Stimulated activated CD8-positive, alpha-beta memory T cell treated with anti-CD3 and anti-CD28 coated beads, Interleukin-4, amount 100 ng/mL, for 48 hours (primary cell): Measurements from ENCODE around the gene PRDM16.

Source experiments
- DNase-seq: peaks from one replicate; pipeline ENCODE4 v3.0.0-alpha.2; 2020

Gene PRDM16

DNA sequence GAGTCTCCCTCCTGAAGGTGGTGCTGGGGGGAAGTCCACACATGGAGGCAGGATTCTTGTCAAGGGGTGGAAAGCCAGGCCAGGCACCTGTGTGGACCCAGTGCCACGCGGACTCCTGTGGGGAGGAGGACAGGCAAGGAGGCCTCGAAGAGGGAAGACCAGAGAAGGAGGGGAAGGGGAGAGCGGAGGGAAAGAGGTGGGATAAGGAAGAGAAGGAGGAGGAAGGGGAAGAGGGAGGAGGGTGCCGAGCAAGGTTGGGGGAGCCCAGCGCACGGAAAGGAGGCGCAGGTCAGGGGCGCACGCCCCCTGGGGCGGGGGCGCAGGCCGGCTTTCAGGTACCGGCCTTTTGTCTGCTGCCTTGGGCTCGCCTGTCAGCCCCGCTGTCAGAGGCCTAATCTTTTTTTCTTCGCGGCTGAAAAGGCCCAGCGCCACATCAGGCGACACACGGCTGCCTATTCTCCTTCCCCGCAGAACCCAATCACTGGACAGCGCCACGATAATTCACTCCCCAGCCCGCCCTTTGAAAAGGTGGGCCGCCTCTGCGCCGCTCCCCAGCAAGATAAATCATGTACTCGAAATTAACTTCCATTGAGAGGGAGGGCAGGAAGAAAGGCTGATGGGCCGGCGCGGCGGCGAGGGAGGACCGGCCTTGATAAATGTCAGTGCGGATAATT lies 42.5 kb downstream of the PRDM16 start:
- DNase-seq = no peak

- DNase-seq = no peak
Observed at GRCh38 chr1:3112526-3112925, 43.5 kb downstream of the PRDM16 start.

DNA sequence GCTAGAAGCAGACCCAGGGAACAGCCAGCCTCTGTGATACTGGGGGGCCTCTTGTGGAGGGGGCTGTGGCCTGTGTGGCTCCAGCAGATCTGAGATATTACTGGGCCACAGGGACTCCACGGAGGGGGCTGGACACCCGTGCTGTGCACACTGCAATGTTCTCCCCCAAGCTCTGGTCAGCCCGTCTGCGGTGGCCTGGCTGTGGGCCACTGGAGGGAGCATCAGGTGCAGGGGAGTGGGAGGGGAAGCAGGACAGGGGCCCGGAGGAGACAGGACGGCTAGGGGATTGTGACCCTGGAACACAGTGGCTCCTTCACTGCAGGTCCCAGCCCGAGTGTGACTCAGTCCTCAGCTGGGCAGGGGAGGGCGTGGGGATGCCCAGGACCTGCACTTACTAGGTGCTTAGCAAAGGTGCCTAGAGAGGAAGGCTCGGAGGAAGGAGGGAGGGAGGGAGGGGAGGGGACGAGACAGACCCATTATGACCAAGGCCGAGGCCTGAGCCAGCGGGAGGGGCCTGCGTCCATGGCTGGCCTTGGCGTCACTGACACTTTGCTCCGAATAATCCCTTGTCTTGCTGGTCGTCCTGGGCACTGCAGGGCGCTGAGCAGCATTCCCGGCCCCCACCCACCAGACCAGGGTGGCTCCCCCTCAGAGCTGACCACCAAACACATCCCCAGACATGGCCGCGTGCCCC lies 44.2 kb downstream of the PRDM16 start:
- DNase-seq = no peak

DNA sequence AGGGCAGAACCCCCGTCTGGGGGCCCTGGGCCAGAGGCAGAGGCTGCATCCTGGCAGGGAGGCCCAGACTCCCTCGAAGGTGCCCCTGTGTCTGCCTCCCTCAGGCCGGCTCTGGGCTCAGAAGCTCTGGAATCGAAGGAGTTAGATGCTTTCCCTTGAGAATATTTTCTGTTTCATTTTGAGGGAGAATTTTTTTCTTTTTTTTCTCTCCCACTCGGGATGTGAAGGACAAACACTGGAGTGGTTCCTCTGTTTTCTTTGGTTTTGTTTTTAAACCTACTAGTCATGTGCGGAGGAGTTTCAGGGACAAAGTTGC lies 44.7 kb downstream of the PRDM16 start:
- DNase-seq = no peak

GRCh38 chr1:3114131-3114744 lies 45.2 kb downstream of the PRDM16 start:
- no peak for DNase-seq

GRCh38 chr1:3114846-3115245 lies 45.8 kb downstream of the PRDM16 start:
- DNase-seq = no peak

DNA sequence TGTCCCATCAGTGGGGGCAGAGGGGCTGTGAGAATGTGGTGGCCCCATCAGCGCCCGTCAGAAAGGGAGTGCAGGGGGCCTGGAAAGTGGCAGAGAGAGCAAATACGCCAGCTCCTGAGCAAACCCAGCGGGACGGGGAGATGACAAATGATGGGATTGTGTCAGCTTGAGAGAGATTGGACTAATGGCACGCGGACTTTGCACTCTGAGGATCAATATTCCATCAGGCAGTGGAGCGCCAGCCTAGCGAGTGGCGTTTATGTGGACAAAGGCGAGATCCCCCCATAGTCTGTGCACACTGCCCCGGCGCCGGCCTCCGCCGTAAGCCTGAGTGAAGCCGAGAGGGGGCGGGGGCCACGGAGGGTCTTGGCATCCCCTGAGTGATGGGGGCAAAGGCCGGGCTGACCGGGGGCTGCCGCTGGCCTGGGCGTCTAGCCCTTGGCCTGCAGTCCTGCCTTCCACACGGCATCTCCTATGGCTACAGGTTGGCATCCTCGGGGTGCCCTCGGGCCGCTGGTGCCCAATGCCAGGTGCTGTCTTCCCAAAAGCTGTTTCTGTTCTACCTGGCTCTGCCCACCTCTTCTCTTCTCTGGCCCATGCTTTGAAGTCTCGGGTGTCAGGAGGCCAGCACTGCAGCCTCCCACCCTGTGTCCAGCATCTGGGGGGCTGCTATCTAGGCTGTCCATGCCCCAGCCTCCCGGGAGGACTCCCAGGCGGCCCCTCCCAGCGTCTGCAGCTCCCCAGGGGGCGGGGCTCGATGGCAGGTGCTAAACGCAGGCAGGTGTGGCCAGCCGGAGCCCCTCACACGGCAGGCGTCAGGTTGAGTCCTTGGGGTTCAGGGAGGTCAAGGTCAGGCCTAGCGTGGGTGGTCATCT lies 46.5 kb downstream of the PRDM16 start:
- DNase-seq = no peak

DNA sequence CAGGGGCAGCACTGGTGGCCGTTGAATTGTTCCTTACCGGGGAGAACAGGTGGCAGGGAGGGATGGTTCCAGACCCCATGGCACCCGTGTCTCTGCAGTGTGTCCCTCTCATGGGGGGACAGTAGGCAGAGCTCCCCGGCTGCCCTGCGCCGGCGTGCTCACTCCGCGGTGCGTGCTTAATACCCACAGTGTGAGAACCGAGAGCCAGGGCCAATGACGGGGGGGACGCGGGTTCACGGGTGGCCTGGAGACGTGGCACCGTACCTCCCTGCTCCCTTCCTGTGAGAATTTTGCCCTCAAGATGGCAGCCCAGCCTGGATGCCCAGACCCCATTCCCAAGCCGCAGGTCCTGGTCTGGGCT lies 47.1 kb downstream of the PRDM16 start:
- DNase-seq = no peak

DNA sequence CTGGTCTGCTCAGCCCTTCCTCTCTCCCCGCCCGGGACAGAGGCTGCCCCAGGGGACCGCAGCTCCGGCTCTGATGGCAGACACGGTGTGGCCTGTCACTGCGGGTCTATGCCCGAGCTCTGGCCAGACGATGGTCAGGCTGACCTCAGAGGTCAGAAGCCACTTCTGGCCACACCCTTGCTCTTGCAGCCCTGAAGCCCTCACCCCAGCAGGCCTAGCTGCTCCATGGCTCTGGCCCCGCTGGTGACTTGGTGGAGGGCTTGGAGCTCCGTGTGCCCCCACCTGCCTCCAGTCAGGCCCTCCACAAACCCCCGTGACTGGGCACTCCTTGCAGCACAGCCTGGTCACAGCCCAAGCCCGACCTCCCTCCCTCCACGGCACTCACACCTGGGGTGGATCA lies 47.6 kb downstream of the PRDM16 start:
- DNase-seq = no peak

DNA sequence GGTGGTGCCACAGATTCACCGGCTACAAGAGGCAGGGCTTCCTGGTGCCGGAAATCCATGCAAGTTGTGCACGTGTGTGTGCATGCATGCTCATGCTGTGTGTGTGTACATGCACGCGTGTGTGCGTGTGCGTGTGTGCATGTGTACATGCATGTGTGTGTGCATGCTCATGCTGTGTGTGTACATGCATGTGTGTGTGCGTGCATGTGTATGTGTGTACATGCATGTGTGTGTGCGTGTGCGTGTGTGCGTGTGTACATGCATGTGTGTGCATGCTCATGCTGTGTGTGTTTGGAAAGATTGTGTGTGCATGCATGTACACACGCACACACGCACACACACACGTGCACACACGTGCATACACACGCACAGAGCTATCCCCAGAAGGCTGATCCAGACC lies 48.9 kb downstream of the PRDM16 start:
- DNase-seq = no peak

GRCh38 chr1:3119061-3119460 lies 50.1 kb downstream of the PRDM16 start:
- no peak for DNase-seq

- no peak for DNase-seq
Observed at GRCh38 chr1:3119725-3120124, 50.7 kb downstream of the PRDM16 start.

GRCh38 chr1:3120140-3120539 lies 51.1 kb downstream of the PRDM16 start:
- DNase-seq = no peak

DNA sequence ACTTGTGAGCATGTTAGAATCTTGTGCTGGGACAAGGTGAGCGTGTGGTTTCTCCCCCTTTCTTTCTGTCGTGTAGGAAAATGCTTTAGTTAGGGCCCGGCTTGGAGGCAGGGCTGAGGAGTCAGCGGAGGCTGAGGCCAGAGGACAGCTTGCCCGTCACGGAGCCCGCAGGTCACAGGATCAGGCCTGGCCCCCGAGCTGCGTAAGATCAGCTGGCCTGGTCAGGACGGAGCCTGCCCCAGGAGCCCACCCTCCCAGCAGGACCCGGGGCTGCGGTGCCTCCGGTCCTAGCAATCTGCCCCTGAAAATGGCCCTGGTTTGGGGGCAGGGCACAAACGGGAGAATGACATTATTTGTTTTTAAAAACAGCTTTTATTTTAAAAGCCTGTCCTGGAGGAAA lies 52.0 kb downstream of the PRDM16 start:
- no peak for DNase-seq

GRCh38 chr1:3121401-3122210 lies 52.6 kb downstream of the PRDM16 start:
- DNase-seq = no peak

DNA sequence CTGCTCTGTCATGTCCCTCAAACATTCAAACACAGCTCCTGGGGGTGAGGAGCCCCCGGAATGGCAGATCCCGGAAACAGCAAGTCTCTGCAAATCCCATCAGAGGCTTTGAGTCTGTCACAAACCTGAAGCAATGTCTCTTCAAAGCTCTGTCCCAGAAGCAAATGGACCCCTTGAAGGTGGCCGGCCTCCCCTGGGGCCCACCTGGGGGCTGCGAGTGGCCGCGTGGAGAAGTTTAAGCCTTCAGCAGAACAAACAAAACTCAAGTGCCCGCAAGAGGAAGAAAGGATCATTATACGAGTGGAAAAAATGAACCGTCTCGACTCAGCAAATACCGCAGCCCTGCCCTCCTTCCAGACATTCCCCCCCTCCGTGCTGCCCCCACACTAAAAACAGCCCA lies 53.3 kb downstream of the PRDM16 start:
- DNase-seq = no peak

GRCh38 chr1:3124246-3124645 lies 55.2 kb downstream of the PRDM16 start:
- DNase-seq = no peak

DNA sequence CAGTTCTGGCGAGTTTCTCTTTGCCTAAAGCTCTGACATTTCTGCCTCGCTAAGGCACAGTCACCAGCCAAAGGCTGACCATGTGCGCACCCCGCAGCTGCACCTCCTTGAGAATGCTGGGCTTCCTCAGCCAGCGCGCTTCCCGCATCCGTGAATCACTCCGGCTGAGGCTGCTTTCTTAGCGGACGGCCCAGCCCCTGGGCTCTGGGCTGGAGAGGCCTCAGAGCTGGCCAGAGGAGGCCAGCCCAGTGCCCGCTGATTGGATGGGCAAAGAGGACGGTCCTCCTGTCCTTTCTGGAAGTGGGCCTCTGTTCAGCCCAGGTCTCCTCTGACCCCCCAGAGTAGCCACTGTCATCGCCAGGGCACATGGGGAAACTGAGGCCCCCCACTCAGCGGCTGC lies 56.1 kb downstream of the PRDM16 start:
- DNase-seq = no peak

GRCh38 chr1:3125546-3126368 lies 56.8 kb downstream of the PRDM16 start:
- DNase-seq = no peak

- no peak for DNase-seq
Observed at GRCh38 chr1:3126756-3127678, 58.0 kb downstream of the PRDM16 start.

- no peak for DNase-seq
Observed at GRCh38 chr1:3127738-3128137, 58.7 kb downstream of the PRDM16 start.
